Muscle layer of colon (tissue), 2 donors: ENCODE results near the gene HAND2.

Source experiments
- H3K27ac ChIP-seq: one replicate; pipeline ENCODE4 v1.7.0; 2013; ENCODE audit warnings: low read depth, mild to moderate bottlenecking, low read length, moderate library complexity
- H3K27me3 ChIP-seq, 2 donors: one replicate each; pipeline ENCODE4 v1.7.0; 2013; ENCODE audit warnings: low read length in 2 of 2, mild to moderate bottlenecking in 2 of 2; ENCODE audit not compliant: insufficient read depth in 2 of 2, control insufficient read depth in 1 of 2
- H3K36me3 ChIP-seq: one replicate; pipeline ENCODE4 v1.7.0; 2013; ENCODE audit warnings: mild to moderate bottlenecking, low read length; ENCODE audit not compliant: insufficient read depth
- H3K4me1 ChIP-seq: one replicate; pipeline ENCODE4 v1.7.0; 2013; ENCODE audit warnings: mild to moderate bottlenecking, low read length; ENCODE audit not compliant: insufficient read depth
- H3K4me3 ChIP-seq, 2 donors: one replicate each; pipeline ENCODE4 v1.7.0; 2013; ENCODE audit warnings: low read length in 2 of 2, low read depth in 1 of 2, mild to moderate bottlenecking in 1 of 2, moderate library complexity in 1 of 2
- H3K9ac ChIP-seq: one replicate; pipeline ENCODE4 v1.7.0; 2013; ENCODE audit warnings: low read length
- H3K9me3 ChIP-seq: one replicate; pipeline ENCODE4 v1.7.0; 2013; ENCODE audit warnings: mild to moderate bottlenecking, low read length
- donor health status: abdominal sarcoma.
- donor health status: Adenocarcinoma of cecum.

The HAND2 gene

GRCh38 chr4:173529477-173530325 lies at the start of gene HAND2:
Gene HAND2 (minus strand): TSS chr4:173530229. CDS start chr4:173529289, 940 bp downstream.
- Histone ChIP-seq H3K4me3 (peak within 1 kb of the TSS; percentile 95 to 99), H3K27ac (peak within 1 kb of the TSS; percentile 98), H3K4me1 (peaks cover 17% of the 10 kb centered on the region), H3K9ac (peak within 1 kb of the TSS; percentile 89), H3K9me3 (no peaks in the 10 kb centered on the region), H3K36me3 (peaks cover 32% of the 10 kb centered on the region), H3K27me3 (peaks cover 0 to 8% of the 10 kb centered on the region in 2 donors)

- Histone ChIP-seq H3K4me3 (no peak overlapping the region), H3K36me3 (no peaks in the 10 kb centered on the region), H3K4me1 (peaks cover 5% of the 10 kb centered on the region), H3K9ac (no peak overlapping the region), H3K27me3 (no peaks in the 10 kb centered on the region), H3K27ac (no peak overlapping the region), H3K9me3 (no peaks in the 10 kb centered on the region)
Measured at GRCh38 chr4:173578956-173579355, 48.9 kb upstream of the HAND2 start.

- H3K27ac ChIP-seq = no peak overlapping the region
Measured at GRCh38 chr4:173577963-173578362, 47.9 kb upstream of the HAND2 start.

GRCh38 chr4:173575482-173576152 lies 45.6 kb upstream of the HAND2 start:
- Histone ChIP-seq H3K9ac (no peak overlapping the region), H3K4me3 (no peak overlapping the region), H3K27ac (no peak overlapping the region), H3K9me3 (no peaks in the 10 kb centered on the region), H3K36me3 (no peaks in the 10 kb centered on the region), H3K4me1 (peaks cover 35% of the 10 kb centered on the region), H3K27me3 (no peaks in the 10 kb centered on the region)

More at GRCh38 chr4:173577963-173578362, 47.9 kb upstream of the HAND2 start:
- no peak overlapping the region for H3K4me3 ChIP-seq
- H3K27me3 ChIP-seq = no peaks in the 10 kb centered on the region
- no peak overlapping the region for H3K9ac ChIP-seq
- no peaks in the 10 kb centered on the region for H3K36me3 ChIP-seq
- H3K4me1 ChIP-seq = peaks cover 15% of the 10 kb centered on the region
- H3K9me3 ChIP-seq = no peaks in the 10 kb centered on the region

- Histone ChIP-seq H3K9ac (no peak overlapping the region), H3K4me1 (peaks cover 39% of the 10 kb centered on the region), H3K4me3 (no peak overlapping the region), H3K27me3 (no peaks in the 10 kb centered on the region), H3K27ac (peak overlapping the region; percentile 71), H3K36me3 (no peaks in the 10 kb centered on the region), H3K9me3 (no peaks in the 10 kb centered on the region)
Measured at GRCh38 chr4:173573725-173574124, 43.7 kb upstream of the HAND2 start.

- Histone ChIP-seq H3K36me3 (no peaks in the 10 kb centered on the region), H3K27ac (peak overlapping the region; percentile 71), H3K9me3 (no peaks in the 10 kb centered on the region), H3K4me1 (peaks cover 39% of the 10 kb centered on the region), H3K27me3 (no peaks in the 10 kb centered on the region), H3K9ac (no peak overlapping the region), H3K4me3 (no peak overlapping the region)
Measured at GRCh38 chr4:173573286-173573685, 43.3 kb upstream of the HAND2 start.

GRCh38 chr4:173572493-173573129 lies 42.6 kb upstream of the HAND2 start:
- no peaks in the 10 kb centered on the region for H3K27me3 ChIP-seq
- H3K9ac ChIP-seq = no peak overlapping the region
- no peak overlapping the region for H3K4me3 ChIP-seq
- no peaks in the 10 kb centered on the region for H3K9me3 ChIP-seq
- H3K36me3 ChIP-seq = no peaks in the 10 kb centered on the region
- H3K4me1 ChIP-seq = peaks cover 39% of the 10 kb centered on the region
- peak overlapping the region; percentile 71 for H3K27ac ChIP-seq

- Histone ChIP-seq H3K9ac (no peak overlapping the region), H3K4me1 (peaks cover 39% of the 10 kb centered on the region), H3K27me3 (no peaks in the 10 kb centered on the region), H3K4me3 (peak overlapping the region in 1 of 2 donors; percentile 33), H3K9me3 (no peaks in the 10 kb centered on the region), H3K27ac (peak overlapping the region; percentile 83), H3K36me3 (no peaks in the 10 kb centered on the region)
Measured at GRCh38 chr4:173571620-173572019, 41.6 kb upstream of the HAND2 start.

- Histone ChIP-seq H3K9me3 (no peaks in the 10 kb centered on the region), H3K27ac (peak overlapping the region; percentile 29), H3K9ac (no peak overlapping the region), H3K4me1 (peaks cover 13% of the 10 kb centered on the region), H3K36me3 (no peaks in the 10 kb centered on the region), H3K27me3 (no peaks in the 10 kb centered on the region), H3K4me3 (no peak overlapping the region)
Measured at GRCh38 chr4:173565281-173565680, 35.3 kb upstream of the HAND2 start.

- Histone ChIP-seq H3K4me1 (peaks cover 13% of the 10 kb centered on the region), H3K27ac (no peak overlapping the region), H3K9me3 (no peaks in the 10 kb centered on the region), H3K27me3 (no peaks in the 10 kb centered on the region), H3K9ac (no peak overlapping the region), H3K4me3 (no peak overlapping the region), H3K36me3 (no peaks in the 10 kb centered on the region)
Measured at GRCh38 chr4:173564461-173564860, 34.4 kb upstream of the HAND2 start.

GRCh38 chr4:173560896-173561295 lies 30.9 kb upstream of the HAND2 start:
- Histone ChIP-seq H3K9me3 (no peaks in the 10 kb centered on the region), H3K4me3 (no peak overlapping the region), H3K27me3 (no peaks in the 10 kb centered on the region), H3K36me3 (no peaks in the 10 kb centered on the region), H3K9ac (no peak overlapping the region), H3K27ac (no peak overlapping the region), H3K4me1 (peaks cover 28% of the 10 kb centered on the region)
